Astrocyte of the cerebellum (primary cell): ENCODE data around the gene GMDS.

Experiments used
- DNase-seq: peaks from one replicate; pipeline ENCODE4 v3.0.0-alpha.2; 2011; ENCODE audit warnings: low read depth
- H3K4me3 ChIP-seq: 2 replicates; pipeline ENCODE4 v1.5.1; 2011; ENCODE audit warnings: mild to moderate bottlenecking, low read depth, low read length, moderate library complexity
- in situ Hi-C: cut with HindIII; loops from 2 replicates; pipeline ENCODE4 v1.10.0; 2017; ENCODE audit warnings: low sequenced_read_pairs
- TF ChIP-seq, protein P1 (sequence below): IDR thresholded peaks from 2 replicates; pipeline ENCODE4 v1.5.1; 2012; ENCODE audit warnings: low read length, low read depth, moderate library complexity, mild to moderate bottlenecking; ENCODE audit errors: missing control alignments

Gene GMDS

GRCh38 chr6:2147766-2148448 is 97.5 kb downstream of the GMDS start:
- TF ChIP-seq, protein P1, sequence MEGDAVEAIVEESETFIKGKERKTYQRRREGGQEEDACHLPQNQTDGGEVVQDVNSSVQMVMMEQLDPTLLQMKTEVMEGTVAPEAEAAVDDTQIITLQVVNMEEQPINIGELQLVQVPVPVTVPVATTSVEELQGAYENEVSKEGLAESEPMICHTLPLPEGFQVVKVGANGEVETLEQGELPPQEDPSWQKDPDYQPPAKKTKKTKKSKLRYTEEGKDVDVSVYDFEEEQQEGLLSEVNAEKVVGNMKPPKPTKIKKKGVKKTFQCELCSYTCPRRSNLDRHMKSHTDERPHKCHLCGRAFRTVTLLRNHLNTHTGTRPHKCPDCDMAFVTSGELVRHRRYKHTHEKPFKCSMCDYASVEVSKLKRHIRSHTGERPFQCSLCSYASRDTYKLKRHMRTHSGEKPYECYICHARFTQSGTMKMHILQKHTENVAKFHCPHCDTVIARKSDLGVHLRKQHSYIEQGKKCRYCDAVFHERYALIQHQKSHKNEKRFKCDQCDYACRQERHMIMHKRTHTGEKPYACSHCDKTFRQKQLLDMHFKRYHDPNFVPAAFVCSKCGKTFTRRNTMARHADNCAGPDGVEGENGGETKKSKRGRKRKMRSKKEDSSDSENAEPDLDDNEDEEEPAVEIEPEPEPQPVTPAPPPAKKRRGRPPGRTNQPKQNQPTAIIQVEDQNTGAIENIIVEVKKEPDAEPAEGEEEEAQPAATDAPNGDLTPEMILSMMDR: no peak
- no peak for DNase-seq
- in situ Hi-C loops: no loop called here
- H3K4me3 ChIP-seq: no peak overlapping the region

DNA sequence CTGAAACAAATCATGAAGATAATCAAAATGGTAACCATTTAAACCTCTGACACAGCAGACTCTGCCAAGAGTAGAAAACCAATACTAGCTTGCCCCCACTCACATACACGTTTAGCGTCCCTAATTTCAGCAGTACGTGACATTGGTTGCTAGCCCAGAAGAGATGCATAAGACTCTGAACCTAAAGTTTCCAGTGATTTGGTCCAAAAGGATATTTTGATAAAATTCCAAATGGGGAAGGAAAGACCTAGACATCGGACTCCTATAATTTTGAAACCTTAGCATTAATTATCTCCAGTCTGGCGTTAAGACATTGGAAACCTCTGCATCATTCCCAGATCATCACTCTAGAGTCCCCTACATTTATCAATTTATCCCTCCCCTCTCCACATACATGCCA is 98.1 kb downstream of the GMDS start:
- no peak for DNase-seq
- in situ Hi-C loops: no loop called here
- no peak overlapping the region for H3K4me3 ChIP-seq
- TF ChIP-seq, protein P1: no peak

- in situ Hi-C loops: no loop called here
- no peak for DNase-seq
- TF ChIP-seq, protein P1: no peak
- no peak overlapping the region for H3K4me3 ChIP-seq
These were observed 101.2 kb downstream of the GMDS start for GRCh38 chr6:2144210-2144609.

- no peak for DNase-seq
- no peak overlapping the region for H3K4me3 ChIP-seq
- in situ Hi-C loops: no loop called here
- TF ChIP-seq, protein P1: no peak
These were observed 103.6 kb downstream of the GMDS start for GRCh38 chr6:2141644-2142290.

GRCh38 chr6:2140438-2141128 is 104.8 kb downstream of the GMDS start:
- no peak overlapping the region for H3K4me3 ChIP-seq
- TF ChIP-seq, protein P1: no peak
- in situ Hi-C loops: no loop called here
- DNase-seq: no peak

GRCh38 chr6:2135401-2135800 is 110.0 kb downstream of the GMDS start:
- no peak overlapping the region for H3K4me3 ChIP-seq
- in situ Hi-C loops: no loop called here
- DNase-seq: no peak
- TF ChIP-seq, protein P1: no peak
